ENCODE results near the gene RRAS2. TPM values are rescaled to one million over a fixed set of nuclear protein-coding genes. Genes with fewer than 3 reads are reported as not detected.

Gene RRAS2
- total and polyA plus RNA-seq, 9 of the 15 experiments (the other 6 are each of a cell fraction or from before 2014, with no cell fraction given) = 9.4 to 47.5 (median 37.6) TPM

GRCh38 chr11:14310679-14311078, 48.3 kb downstream of the RRAS2 start:
- peaks cover 0 to 3% of the 10 kb centered on the region in 2 experiments; a peak in 2 of 5 replicates for H3K4me1 ChIP-seq (replicated peaks in 1 of 2; ENCODE audit: control insufficient read depth in 2 of 2, insufficient read depth in 2 of 2, low read length in 2 of 2)

More at GRCh38 chr11:14310679-14311078, 48.3 kb downstream of the RRAS2 start:
- intact Hi-C loops (cut with micrococcal nuclease) = no loop called here
- peaks cover 48% of the 10 kb centered on the region for H3K79me2 ChIP-seq (ENCODE audit: control insufficient read depth, insufficient read depth, low read length)
- no peak overlapping the region for H3K4me2 ChIP-seq (ENCODE audit: insufficient read depth, low read length)
- no peak overlapping the region for H2AFZ ChIP-seq (ENCODE audit: low read depth, low read length)
- H4K20me1 ChIP-seq (replicated peaks; ENCODE audit: control insufficient read depth, insufficient read depth, low read length) = 0 out of 2 replicates have a peak, but pooled peaks cover 15% of the 10 kb centered on the region
- 57% methylated on average over 1 of the region's 1 CpG for WGBS (ENCODE audit: insufficient coverage, low coverage, missing lambda C conversion rate)
- DNase-seq (ENCODE audit: extremely low read depth in 1 of 4, low spot score in 3 of 4) (no peak), ATAC-seq (no peak), FAIRE-seq (no peak)
- no peak overlapping the region for H3K9ac ChIP-seq (ENCODE audit: insufficient read depth in 1 of 2, low read depth in 2 of 2, low read length in 2 of 2)
- POLR2A ChIA-PET = interaction anchor here (1.4 kb wide), 1 partner anchor 8 kb away, joined by 4 read pairs; no protein-coding TSS in a partner anchor
- CTCF ChIA-PET (ENCODE audit: low intra/inter-chr PET ratio) = no interaction called here
- TF ChIP-seq HDGF (IDR thresholded peaks at IDR 0.05) (no peak), SMARCE1 (IDR thresholded peaks at IDR 0.05) (no peak), SMC3 (conservative IDR thresholded peaks at IDR 0.05; ENCODE audit: insufficient read depth, low read depth, low read length) (no peak), ZNF75A (CRISPR knock-in tag; IDR thresholded peaks at IDR 0.05) (no peak), ZNF57 (CRISPR knock-in tag; IDR thresholded peaks at IDR 0.05) (no peak), MTA2 (IDR thresholded peaks at IDR 0.05; ENCODE audit: low read depth) (no peak)
- TF ChIP-seq, protein P1, sequence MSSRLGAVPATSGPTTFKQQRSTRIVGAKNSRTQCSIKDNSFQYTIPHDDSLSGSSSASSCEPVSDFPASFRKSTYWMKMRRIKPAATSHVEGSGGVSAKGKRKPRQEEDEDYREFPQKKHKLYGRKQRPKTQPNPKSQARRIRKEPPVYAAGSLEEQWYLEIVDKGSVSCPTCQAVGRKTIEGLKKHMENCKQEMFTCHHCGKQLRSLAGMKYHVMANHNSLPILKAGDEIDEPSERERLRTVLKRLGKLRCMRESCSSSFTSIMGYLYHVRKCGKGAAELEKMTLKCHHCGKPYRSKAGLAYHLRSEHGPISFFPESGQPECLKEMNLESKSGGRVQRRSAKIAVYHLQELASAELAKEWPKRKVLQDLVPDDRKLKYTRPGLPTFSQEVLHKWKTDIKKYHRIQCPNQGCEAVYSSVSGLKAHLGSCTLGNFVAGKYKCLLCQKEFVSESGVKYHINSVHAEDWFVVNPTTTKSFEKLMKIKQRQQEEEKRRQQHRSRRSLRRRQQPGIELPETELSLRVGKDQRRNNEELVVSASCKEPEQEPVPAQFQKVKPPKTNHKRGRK (tag; IDR thresholded peaks at IDR 0.05) = no peak
- H3K9me1 ChIP-seq (ENCODE audit: control insufficient read depth, insufficient read depth, low read length) = no peaks in the 10 kb centered on the region
- in situ Hi-C loops (cut with MboI) = no loop called here
- no peak overlapping the region for H3K27ac ChIP-seq (ENCODE audit: extremely low read depth, low read depth, low read length)
- H3K27me3 ChIP-seq (ENCODE audit: control insufficient read depth in 2 of 2, insufficient read depth in 2 of 2, low read length in 2 of 2) = no peaks in the 10 kb centered on the region
- no peaks in the 10 kb centered on the region for H3K9me3 ChIP-seq (replicated peaks; ENCODE audit: control insufficient read depth, insufficient read depth, low read depth, low read length)
- no TSS peak for BruUV-seq (replicated peaks)
- H3K4me3 ChIP-seq = no peak overlapping the region
- H3K36me3 ChIP-seq (ENCODE audit: control insufficient read depth, insufficient read depth, low read length) = no peaks in the 10 kb centered on the region
